Measurements from ENCODE around the gene GAL3ST2.
"Not testable (repeated sequence)": the region's sequence is repeated elsewhere in the genome, so short reads cannot be mapped to it uniquely, and the experiment has no call there.

The GAL3ST2 gene

GRCh38 chr2:241809383-241810306 is 33.0 kb downstream of the GAL3ST2 start:
- no peak for DNase-seq

- no peak for DNase-seq
Observed at GRCh38 chr2:241810307-241811200, 33.9 kb downstream of the GAL3ST2 start.

GRCh38 chr2:241811201-241811951 is 34.8 kb downstream of the GAL3ST2 start:
- no peak for DNase-seq

- no peak for DNase-seq
Observed at GRCh38 chr2:241811952-241812729, 35.5 kb downstream of the GAL3ST2 start.

GRCh38 chr2:241812730-241813643 is 36.4 kb downstream of the GAL3ST2 start:
- DNase-seq: peak; percentile 72

GRCh38 chr2:241813644-241814392 is 37.2 kb downstream of the GAL3ST2 start:
- no peak for DNase-seq

- no peak for DNase-seq
Observed at GRCh38 chr2:241814393-241814642, 37.7 kb downstream of the GAL3ST2 start.

GRCh38 chr2:241814643-241815476 is 38.2 kb downstream of the GAL3ST2 start:
- no peak for DNase-seq

GRCh38 chr2:241815477-241816430 is 39.1 kb downstream of the GAL3ST2 start:
- no peak for DNase-seq

GRCh38 chr2:241816431-241817121 is 40.0 kb downstream of the GAL3ST2 start:
- DNase-seq: no peak

- DNase-seq: peak; percentile 24
Observed at GRCh38 chr2:241817126-241817820, 40.7 kb downstream of the GAL3ST2 start.

GRCh38 chr2:241817821-241818215 is 41.2 kb downstream of the GAL3ST2 start:
- not testable (repeated sequence) for DNase-seq

GRCh38 chr2:241818229-241818942 is 41.8 kb downstream of the GAL3ST2 start:
- no peak for DNase-seq

- peak; percentile 12 for DNase-seq
Observed at GRCh38 chr2:241818943-241819270, 42.3 kb downstream of the GAL3ST2 start.

GRCh38 chr2:241819947-241820624 is 43.5 kb downstream of the GAL3ST2 start:
- DNase-seq: not testable (repeated sequence)
